Stimulated activated CD8-positive, alpha-beta memory T cell treated with anti-CD3 and anti-CD28 coated beads, Interleukin-15, amount 100 ng/mL, for 48 hours (primary cell): ENCODE results near the gene FAM107A.
"Not testable (repeated sequence)": the region's sequence is repeated elsewhere in the genome, so short reads cannot be mapped to it uniquely, and the experiment has no call there.

Experiments used
- DNase-seq, 2 donors: peaks; one replicate each; pipeline ENCODE4 v3.0.0-alpha.2; 2020; ENCODE audit warnings: low read depth in 2 of 2

The FAM107A gene

DNA sequence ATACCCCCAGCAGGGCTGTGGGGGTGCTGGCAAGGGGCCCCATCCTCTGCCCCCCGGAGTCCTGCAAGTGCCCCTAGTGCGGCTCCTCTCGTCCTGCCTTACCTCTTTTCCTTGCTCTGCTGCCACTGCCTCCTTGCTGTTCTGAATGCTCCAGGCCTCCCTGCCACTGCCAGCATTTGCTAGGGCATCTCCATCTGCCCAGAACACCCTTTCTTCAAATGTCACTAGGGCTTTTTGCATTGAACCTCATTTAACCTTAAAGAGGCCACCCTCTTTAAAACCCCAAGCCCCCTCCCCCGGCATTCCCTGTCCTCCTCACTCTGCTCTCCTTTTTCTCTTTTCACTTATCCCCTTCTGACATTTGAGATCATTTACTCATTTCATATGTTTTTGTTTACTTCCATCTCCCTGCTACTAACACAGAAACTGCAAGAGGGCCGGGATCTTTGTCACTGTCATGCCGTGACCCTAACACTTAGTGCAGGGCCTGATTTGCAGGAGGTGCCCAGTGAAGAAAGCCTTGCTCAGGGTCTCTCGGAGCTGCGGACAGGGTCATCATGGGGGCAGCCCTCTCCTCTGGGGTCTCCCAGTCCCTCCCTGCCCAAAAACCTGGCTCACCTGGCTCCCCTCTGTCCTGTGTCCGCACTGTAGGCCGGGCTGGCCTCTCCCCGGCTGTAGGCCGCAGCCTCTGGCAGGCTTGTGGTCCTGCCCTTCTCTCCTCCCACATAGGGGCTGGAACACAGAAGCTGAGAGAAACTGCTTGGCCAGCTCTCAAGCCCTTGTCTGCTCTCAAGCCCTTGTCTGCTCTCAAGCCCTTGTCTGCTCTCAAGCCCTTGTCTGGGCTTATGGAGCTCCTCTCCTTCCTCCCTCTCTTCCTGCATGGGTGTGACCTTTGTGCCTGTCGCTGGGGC is 40.4 kb downstream of the FAM107A start, which contains the start of gene ACOX2:
Gene ACOX2 (minus strand): TSS at position 690 of the 911 bp plus-strand sequence. CDS start 2,084 bp downstream, outside the sequence.
- no peak for DNase-seq

GRCh38 chr3:58535531-58536500 is 41.4 kb downstream of the FAM107A start:
- DNase-seq, result no peak

DNA sequence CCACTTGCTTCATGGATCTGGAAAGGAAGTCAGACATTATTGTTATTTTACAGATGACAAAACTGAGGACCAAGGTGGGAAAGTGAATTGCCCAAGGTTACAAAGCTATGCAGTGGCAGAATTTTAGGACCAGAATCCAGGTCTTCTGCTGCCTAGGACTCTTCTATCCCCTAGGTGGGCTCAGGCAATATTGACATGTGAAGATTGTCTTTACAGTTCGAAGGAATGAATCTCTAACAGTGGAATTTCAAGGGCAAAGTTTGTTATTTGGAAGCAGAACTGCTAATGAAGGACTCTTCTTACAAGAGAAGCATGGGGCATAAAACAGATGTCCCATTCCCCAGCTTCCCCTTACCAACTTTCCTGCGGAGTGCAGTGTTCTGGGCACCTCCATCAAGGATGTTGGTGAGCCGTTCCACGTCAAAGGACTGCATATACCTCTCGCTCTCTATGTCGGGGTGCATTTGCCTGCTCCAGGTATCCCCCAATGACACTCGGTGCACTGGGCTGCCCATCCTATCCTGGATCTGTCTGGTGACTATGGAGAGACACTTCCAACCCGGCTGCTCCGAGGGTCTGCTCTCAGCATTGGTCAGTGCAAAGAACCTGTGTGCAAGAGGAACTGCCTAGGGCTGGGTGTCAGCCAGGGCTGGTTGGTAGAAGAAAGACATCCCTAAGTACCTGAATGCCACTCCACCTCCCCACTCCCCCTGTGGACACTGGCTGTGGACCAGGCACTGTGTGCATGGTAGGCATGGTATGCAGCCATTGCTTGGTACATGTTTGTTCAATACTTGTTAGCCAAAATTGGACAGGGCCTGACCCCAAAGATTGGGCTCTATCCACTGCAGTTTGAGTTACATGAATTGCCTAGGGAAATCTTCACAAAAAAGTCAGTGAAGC is 42.3 kb downstream of the FAM107A start:
- DNase-seq, result no peak

DNA sequence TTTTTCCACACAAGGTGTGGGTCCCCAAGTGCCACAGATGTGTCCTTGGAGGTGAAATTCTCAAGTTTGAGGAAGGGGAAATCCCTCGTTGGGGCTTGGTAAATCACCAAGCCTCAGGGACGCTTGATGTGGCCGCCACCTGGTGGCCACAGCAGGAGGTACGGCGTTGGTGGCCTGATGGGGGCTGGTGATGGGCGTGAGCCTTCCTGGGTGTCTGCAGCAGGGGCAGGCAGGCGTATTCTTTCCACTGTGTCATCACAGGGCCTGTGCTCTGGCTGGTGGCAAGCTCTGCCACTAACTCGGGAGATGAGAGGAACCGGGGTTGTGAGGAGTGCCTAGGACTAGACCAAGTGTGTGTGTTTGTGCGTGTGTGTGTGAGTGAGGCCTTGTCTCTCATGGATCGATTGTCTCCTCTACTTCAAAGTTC is 44.4 kb downstream of the FAM107A start:
- peak; percentile 74 to 78 for DNase-seq

DNA sequence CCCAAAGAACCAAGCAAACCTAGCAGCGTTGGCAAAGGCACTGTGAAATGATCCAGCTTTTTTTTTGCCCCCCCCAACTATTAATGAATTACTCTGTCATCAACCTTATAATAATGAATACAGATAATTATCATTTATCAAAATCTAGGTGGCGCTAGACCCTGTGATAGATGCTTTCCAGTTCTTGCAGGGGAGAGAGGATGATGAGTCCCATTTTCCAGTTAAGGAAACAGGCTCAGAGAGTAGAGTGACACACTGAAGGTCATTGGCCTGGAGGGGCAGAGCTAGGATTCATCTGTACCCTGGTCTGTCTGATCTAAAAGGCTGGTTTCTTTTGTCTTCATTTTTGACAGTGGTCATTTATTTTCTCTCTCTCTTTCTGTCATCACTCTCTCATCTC is 45.2 kb downstream of the FAM107A start:
- no peak for DNase-seq

GRCh38 chr3:58531555-58531954 is 45.6 kb downstream of the FAM107A start:
- no peak for DNase-seq

DNA sequence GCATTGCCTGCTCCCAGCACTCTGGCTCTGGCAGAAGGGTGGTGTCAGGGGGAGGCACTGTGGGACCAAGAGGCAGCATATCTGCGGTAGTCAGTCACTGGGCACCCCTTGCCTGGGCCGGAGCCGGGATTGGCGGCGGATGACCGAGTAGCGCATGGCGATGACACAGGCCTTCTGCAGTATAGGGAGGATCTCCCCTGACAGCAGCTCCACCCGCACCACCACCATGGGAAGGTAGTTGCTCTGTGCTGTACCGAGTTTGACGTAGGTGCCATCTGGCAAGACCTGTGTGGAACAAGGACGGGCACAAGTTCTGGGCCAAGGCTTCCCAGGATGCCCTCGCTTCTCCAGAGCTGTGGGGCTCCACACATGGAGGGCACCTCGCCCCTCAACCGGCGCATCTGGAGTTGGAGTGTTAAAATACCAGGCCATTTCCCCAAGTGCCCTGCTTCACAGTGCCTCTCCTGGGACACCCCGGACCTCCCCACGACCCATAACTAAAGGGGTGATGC is 46.8 kb downstream of the FAM107A start:
- no peak for DNase-seq

- DNase-seq, result no peak
These were observed 47.5 kb downstream of the FAM107A start for GRCh38 chr3:58529516-58530353.

DNA sequence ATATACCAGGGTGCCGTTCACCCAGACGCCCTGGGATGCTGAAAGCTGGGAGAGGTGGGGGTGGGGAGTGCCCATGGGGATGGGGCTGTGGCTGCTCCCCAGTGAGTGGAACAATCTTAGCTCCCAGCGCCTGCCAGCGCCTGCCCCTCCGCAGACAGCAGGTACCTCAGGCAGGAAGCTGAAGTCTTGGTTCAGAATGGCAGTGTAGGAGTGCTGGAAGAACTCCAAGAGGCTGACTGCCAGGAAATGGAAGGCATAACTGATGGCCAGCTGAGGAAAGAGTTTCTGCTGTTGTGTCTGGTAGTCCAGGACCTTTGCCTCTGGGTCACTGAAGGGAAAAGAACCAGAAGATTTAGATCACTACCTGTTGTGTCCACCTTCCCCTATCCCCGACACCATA is 48.6 kb downstream of the FAM107A start:
- DNase-seq, result no peak

- DNase-seq, result not testable (repeated sequence)
These were observed 49.8 kb downstream of the FAM107A start for GRCh38 chr3:58527440-58527839.

DNA sequence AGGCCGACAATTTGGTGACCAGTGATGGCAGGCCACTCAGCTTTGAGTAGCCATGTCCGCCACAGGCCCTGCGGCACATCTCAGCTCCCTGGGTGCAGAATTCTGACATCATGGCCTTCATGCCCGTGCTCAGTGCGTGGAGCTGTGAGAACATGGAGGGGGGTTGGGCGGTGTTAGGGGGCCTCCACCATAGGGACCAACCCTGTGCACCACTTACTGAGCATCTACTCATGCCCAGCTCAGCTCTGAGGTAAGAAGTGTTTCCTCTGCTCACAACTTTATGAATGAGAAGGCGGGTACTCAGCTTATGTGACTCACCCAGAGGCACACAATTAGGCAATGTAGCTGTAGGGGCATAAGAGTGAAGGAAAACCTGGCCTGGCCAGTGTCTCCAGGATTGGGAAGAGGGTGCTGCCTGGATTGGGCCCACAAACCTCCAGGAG is 50.7 kb downstream of the FAM107A start:
- no peak for DNase-seq

DNA sequence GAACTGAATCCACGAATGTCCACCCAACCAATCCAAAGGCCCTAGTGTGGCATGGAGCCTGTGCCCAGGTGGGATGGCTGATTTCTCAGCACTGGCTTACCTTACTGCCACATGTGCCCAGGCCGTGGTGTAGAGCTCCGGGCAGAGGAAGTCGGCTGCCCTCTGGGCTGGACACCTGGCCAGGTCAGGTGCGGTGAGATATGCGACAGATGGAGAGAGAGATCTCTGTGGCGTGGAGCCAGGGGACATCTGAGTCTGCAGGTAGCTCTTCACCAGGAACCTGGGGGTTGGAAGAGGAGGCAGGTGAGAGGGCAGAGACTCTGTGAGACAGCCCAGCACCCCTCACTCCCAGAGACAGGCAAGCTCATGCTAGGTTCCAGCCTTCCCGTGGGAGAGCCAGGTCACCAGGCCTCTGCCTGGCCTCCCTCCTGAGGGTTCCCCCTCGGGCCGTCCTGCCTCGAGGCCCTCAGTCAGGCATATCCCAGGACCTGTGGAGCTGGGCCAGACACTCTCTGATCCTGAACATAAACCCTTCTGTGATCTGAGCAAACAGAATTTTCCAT is 52.8 kb downstream of the FAM107A start:
- DNase-seq, result no peak

DNA sequence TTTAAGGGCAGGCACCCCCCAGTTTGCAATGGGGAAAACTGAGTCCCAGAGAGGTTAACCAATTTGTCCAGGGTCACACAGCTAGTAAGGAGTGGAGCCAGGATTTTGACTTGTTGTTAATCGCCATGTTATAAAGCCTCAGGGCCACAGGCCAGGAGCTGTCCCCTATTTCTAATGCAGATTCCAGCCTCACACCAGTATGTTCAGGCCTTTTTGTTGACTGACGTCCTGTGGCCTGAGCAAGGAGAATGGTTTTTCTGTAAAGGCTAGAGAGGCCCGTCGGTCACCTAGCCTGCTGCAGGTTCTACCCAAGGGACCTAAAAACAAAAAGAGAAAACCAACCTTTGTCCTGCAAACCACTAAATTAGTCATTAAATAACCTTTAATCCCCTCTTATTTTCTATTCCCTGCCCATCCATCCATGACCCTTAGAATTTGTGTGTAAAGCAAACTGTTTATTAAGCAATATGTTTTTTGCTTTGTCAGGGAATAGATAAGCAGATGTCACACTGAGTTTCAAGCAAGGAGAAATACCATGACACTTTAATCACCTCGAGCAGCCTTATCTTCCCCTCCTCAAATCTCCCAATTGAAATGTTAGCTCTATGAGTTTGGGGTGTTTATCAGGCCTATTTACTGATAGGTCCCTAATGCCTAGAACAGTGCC is 54.3 kb downstream of the FAM107A start:
- no peak for DNase-seq

DNA sequence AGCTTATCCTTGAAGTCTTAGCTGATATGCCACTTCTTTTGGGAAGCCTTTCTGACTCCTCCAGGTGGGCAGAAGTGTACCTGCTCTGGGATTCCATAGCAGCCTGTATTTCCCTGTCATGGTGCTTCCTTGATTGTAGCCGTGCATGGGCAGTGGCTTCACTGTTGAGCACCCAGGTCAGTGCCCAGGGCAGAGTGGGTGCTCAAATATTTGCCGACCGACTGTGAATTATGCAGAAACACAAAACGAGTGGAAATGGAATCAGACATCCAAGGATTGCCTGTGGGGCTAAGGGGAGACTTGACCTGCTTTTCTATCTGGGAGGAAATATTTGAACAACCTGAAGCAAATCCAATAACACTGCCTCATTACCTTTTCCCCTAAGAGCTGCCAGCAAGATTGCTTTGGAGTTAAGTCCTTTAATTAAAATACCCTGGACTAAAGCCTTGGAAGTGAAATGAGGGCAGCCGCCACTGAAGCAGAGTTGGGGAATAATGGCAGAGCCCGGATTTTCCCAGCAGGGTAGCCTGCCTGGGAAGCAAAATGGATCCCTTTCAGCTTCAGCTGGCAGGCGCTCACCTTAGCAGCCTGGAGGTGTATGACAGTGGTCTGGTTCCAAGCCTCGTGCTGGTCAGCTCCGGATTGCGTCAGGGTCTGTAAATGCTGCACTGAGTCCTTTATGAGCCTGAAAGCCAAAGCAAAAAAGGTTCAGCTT is 55.1 kb downstream of the FAM107A start:
- DNase-seq, result no peak

- no peak for DNase-seq
These were observed 55.9 kb downstream of the FAM107A start for GRCh38 chr3:58521336-58521670.

GRCh38 chr3:58520403-58521335 is 56.5 kb downstream of the FAM107A start:
- DNase-seq, result no peak

GRCh38 chr3:58519668-58520402 is 57.4 kb downstream of the FAM107A start:
- no peak for DNase-seq
